Gastrocnemius medialis (tissue), 4 donors: ENCODE data around the gene DCLRE1A. TPM values are rescaled to one million over a fixed set of nuclear protein-coding genes. Genes with fewer than 3 reads are reported as not detected.
"Not testable (repeated sequence)": the region's sequence is repeated elsewhere in the genome, so short reads cannot be mapped to it uniquely, and the experiment has no call there.

Source experiments
- ATAC-seq, 2 donors: fragments of 150-250 bp; one replicate each; pipeline ENCODE4 v1.9.1; 2016
- DNase-seq, 2 donors: peaks; one replicate each; pipeline ENCODE4 v3.0.0-alpha.2; 2019
- H3K27ac ChIP-seq, 4 donors: fragments of 200-600 bp; sonication (generic); 1 replicate in 1 of 4; 2 replicates in 3 of 4; pipeline ENCODE4 v1.5.1; 2016 to 2018; ENCODE audit warnings: mild to moderate bottlenecking in 2 of 4, moderate library complexity in 1 of 4
- H3K27me3 ChIP-seq, 3 donors: fragments of 200-600 bp; sonication (generic) in 2 of 3; 1 replicate in 1 of 3; 2 replicates in 2 of 3; pipeline versions ENCODE4 v1.5.1 to v1.6.0; 2016 to 2019; ENCODE audit warnings: mild to moderate bottlenecking in 1 of 3, moderate library complexity in 1 of 3
- H3K36me3 ChIP-seq, 2 donors: fragments of 200-600 bp; sonication (generic) in 1 of 2; one replicate each; pipeline ENCODE4 v1.5.1; 2017 to 2018
- H3K4me1 ChIP-seq, 2 donors: fragments of 200-600 bp; sonication (generic) in 1 of 2; one replicate each; pipeline ENCODE4 v1.5.1; 2016 to 2017; ENCODE audit warnings: mild to moderate bottlenecking in 2 of 2
- H3K4me3 ChIP-seq, 4 donors: fragments of 200-600 bp; sonication (generic) in 3 of 4; 1 replicate in 1 of 4; 2 replicates in 3 of 4; pipeline ENCODE4 v1.5.1; 2016 to 2019; ENCODE audit warnings: mild to moderate bottlenecking in 2 of 4
- H3K9me3 ChIP-seq, 3 donors: fragments of 200-600 bp; sonication (generic) in 2 of 3; 1 replicate in 1 of 3; 2 replicates in 2 of 3; pipeline ENCODE4 v1.5.1; 2016 to 2019
- CTCF ChIP-seq, 5 experiments: fragments of 450-650 bp in 3 of 5; fragments of 200-600 bp in 2 of 5; sonication (generic) in 2 of 5; IDR thresholded peaks in 4 of 5; conservative IDR thresholded peaks in 1 of 5; 1 replicate in 4 of 5; 2 replicates in 1 of 5; pipeline ENCODE4 v1.5.1; 2016 to 2019; ENCODE audit warnings: antibody characterized with exemption in 5 of 5, mild to moderate bottlenecking in 3 of 5, moderate library complexity in 3 of 5
- POLR2A ChIP-seq, 2 donors: fragments of 450-650 bp; IDR thresholded peaks; one replicate each; pipeline ENCODE4 v1.6.1; 2017; ENCODE audit warnings: antibody characterized with exemption in 2 of 2, mild to moderate bottlenecking in 2 of 2, moderate library complexity in 2 of 2
- in situ Hi-C, 4 donors: fragments of 200-750 bp; cut with MboI; loops; one replicate each; pipeline versions ENCODE4 v1.15.0 to v1.8.0; 2017; ENCODE audit warnings: low sequenced_read_pairs in 4 of 4
- intact Hi-C: fragments of 100-400 bp; cut with DNase I; formaldehyde crosslinking; loops from one replicate; pipeline ENCODE4 v1.15.1; 2023; ENCODE audit warnings: low total_unique reads
- total RNA-seq, 4 donors: library from RNA; depleted of rRNA; stranded (reverse); fragments of >200 nt; gene quantifications; one replicate each; pipeline versions ENCODE4 v1.1.0 to v1.2.3, GENCODE V29; 2016

Gene DCLRE1A
- total RNA-seq, 4 donors from 2014 or later, result 2.6 to 4.7 (median 3.8) TPM

GRCh38 chr10:113849140-113849803 is 4.6 kb downstream of the DCLRE1A start:
- intact Hi-C loops, result no loop called here
- ATAC-seq (no peak), DNase-seq (no peak)
- Histone ChIP-seq H3K27me3 (no peaks in the 10 kb centered on the region), H3K4me3 (no peak overlapping the region), H3K4me1 (peaks cover 27 to 32% of the 10 kb centered on the region in 2 donors), H3K36me3 (peaks cover 0 to 5% of the 10 kb centered on the region in 2 donors), H3K27ac (no peak overlapping the region), H3K9me3 (no peaks in the 10 kb centered on the region)
- no peak for TF ChIP-seq POLR2A (IDR thresholded peaks at IDR 0.05)
- TF ChIP-seq CTCF (IDR thresholded peaks at IDR 0.05 in 4 of 5, conservative IDR thresholded peaks at IDR 0.05 in 1 of 5), result no peak
- in situ Hi-C loops, result no loop called here

- Histone ChIP-seq H3K9me3 (no peaks in the 10 kb centered on the region), H3K27me3 (no peaks in the 10 kb centered on the region), H3K4me3 (no peak overlapping the region), H3K36me3 (peaks cover 0 to 5% of the 10 kb centered on the region in 2 donors), H3K4me1 (peaks cover 3 to 10% of the 10 kb centered on the region in 2 donors), H3K27ac (no peak overlapping the region)
- in situ Hi-C loops, result no loop called here
- DNase-seq, result no peak
- TF ChIP-seq POLR2A (IDR thresholded peaks at IDR 0.05), result no peak
- TF ChIP-seq CTCF (IDR thresholded peaks at IDR 0.05 in 4 of 5, conservative IDR thresholded peaks at IDR 0.05 in 1 of 5), result no peak
- intact Hi-C loops, result no loop called here
- no peak for ATAC-seq
Measured at GRCh38 chr10:113846036-113846435, 7.8 kb downstream of the DCLRE1A start.

- peaks cover 0 to 9% of the 10 kb centered on the region in 2 donors for H3K36me3 ChIP-seq
- intact Hi-C loops, result no loop called here
- H3K4me1 ChIP-seq, result peaks cover 0 to 4% of the 10 kb centered on the region in 2 donors
- no peak for DNase-seq
- H3K27me3 ChIP-seq, result no peaks in the 10 kb centered on the region
- peak overlapping the region; percentile 53 to 72 (median 58) for H3K27ac ChIP-seq
- peak; percentile 87 for ATAC-seq
- in situ Hi-C loops, result no loop called here
- no peak for TF ChIP-seq POLR2A (IDR thresholded peaks at IDR 0.05)
- TF ChIP-seq CTCF (IDR thresholded peaks at IDR 0.05 in 4 of 5, conservative IDR thresholded peaks at IDR 0.05 in 1 of 5), result no peak
- peak overlapping the region in 2 of 4 donors; percentile 12 to 19 for H3K4me3 ChIP-seq
- no peaks in the 10 kb centered on the region for H3K9me3 ChIP-seq
Measured at GRCh38 chr10:113843972-113844485, 9.9 kb downstream of the DCLRE1A start.

- no peaks in the 10 kb centered on the region for H3K27me3 ChIP-seq
- H3K27ac ChIP-seq, result no peak overlapping the region
- H3K4me3 ChIP-seq, result no peak overlapping the region
- DNase-seq, result no peak
- H3K36me3 ChIP-seq, result peaks cover 0 to 13% of the 10 kb centered on the region in 2 donors
- peaks cover 0 to 4% of the 10 kb centered on the region in 2 donors for H3K4me1 ChIP-seq
- no peak for ATAC-seq
- intact Hi-C loops (no loop called here), in situ Hi-C loops (no loop called here)
- H3K9me3 ChIP-seq, result no peaks in the 10 kb centered on the region
- TF ChIP-seq POLR2A (IDR thresholded peaks at IDR 0.05) (no peak), CTCF (IDR thresholded peaks at IDR 0.05 in 4 of 5, conservative IDR thresholded peaks at IDR 0.05 in 1 of 5) (no peak)
Measured at GRCh38 chr10:113842171-113842570, 11.7 kb downstream of the DCLRE1A start.

GRCh38 chr10:113828567-113828966 is 25.3 kb downstream of the DCLRE1A start:
- H3K27me3 ChIP-seq, in situ Hi-C loops, ATAC-seq, DNase-seq, H3K36me3 ChIP-seq, H3K9me3 ChIP-seq, intact Hi-C loops, H3K4me3 ChIP-seq, H3K4me1 ChIP-seq, H3K27ac ChIP-seq: not testable (repeated sequence)
